H1 (cell line): ENCODE results near the gene NOL9. TPM values are rescaled to one million over a fixed set of nuclear protein-coding genes. Genes with fewer than 3 reads are reported as not detected.

Experiments used
- CTCF ChIA-PET: fragments of 300-600 bp; sonication (Branson Sonifier 250); formaldehyde crosslinking; loops from one replicate; lab custom pipeline; 2021; ENCODE audit not compliant: partially characterized antibody; lab: Charles Lee
- POLR2A ChIA-PET: fragments of 300-600 bp; sonication (Branson Sonifier 250); formaldehyde crosslinking; loops from one replicate; lab custom pipeline; 2021; ENCODE audit warnings: inconsistent platforms; ENCODE audit not compliant: partially characterized antibody; lab: Charles Lee
- DNase-seq, 2 experiments: peaks; one replicate each; pipeline versions ENCODE4 v3.0.0 to v3.0.0-alpha.2; 2010 to 2022; ENCODE audit warnings: low spot score in 2 of 2, low read depth in 1 of 2, mixed read lengths in 1 of 2
- FAIRE-seq: peaks from 2 replicates; lab custom pipeline; 2011; peaks lifted over from hg19 to GRCh38; lab: Jason Lieb, UNC
- H2AFZ ChIP-seq: 2 replicates; pipeline ENCODE4 v1.8.1; 2012; ENCODE audit warnings: low read length, inconsistent platforms
- H2AK5ac ChIP-seq: 2 replicates; pipeline ENCODE4 v1.6.1; 2013; ENCODE audit warnings: low read depth, low read length
- H2BK120ac ChIP-seq: replicated peaks from 2 replicates; pipeline ENCODE3; 2013; ENCODE audit warnings: low read depth, low read length, inconsistent platforms
- H2BK12ac ChIP-seq: 2 replicates; pipeline ENCODE4 v1.6.1; 2013; ENCODE audit warnings: low read depth, low read length
- H2BK15ac ChIP-seq: 2 replicates; pipeline ENCODE4 v1.6.1; 2013; ENCODE audit warnings: low read length
- H2BK20ac ChIP-seq: 2 replicates; pipeline ENCODE4 v1.6.1; 2013; ENCODE audit warnings: low read length
- H2BK5ac ChIP-seq: 2 replicates; pipeline ENCODE4 v1.6.1; 2013; ENCODE audit warnings: low read depth, low read length
- H3K14ac ChIP-seq: 2 replicates; pipeline ENCODE4 v1.6.1; 2013; ENCODE audit warnings: inconsistent platforms; ENCODE audit not compliant: insufficient read length
- H3K18ac ChIP-seq: 2 replicates; pipeline ENCODE4 v1.6.1; 2013; ENCODE audit warnings: low read length; ENCODE audit errors: extremely low read depth
- H3K23ac ChIP-seq: 2 replicates; pipeline ENCODE4 v1.6.1; 2013; ENCODE audit warnings: inconsistent platforms; ENCODE audit not compliant: insufficient read length
- H3K23me2 ChIP-seq: 2 replicates; pipeline ENCODE4 v1.6.1; 2013; ENCODE audit warnings: low read depth, low read length
- H3K27ac ChIP-seq: 2 replicates; pipeline ENCODE4 v1.6.1; 2011; ENCODE audit warnings: low read depth, low read length, inconsistent platforms
- H3K27me3 ChIP-seq, 4 experiments: replicated peaks in 1 of 4; 1 replicate in 1 of 4; 2 replicates in 3 of 4; pipeline versions ENCODE4 v1.6.1 to v1.8.1; 2011 to 2013; ENCODE audit warnings: low read length in 3 of 4, mild to moderate bottlenecking in 3 of 4, inconsistent platforms in 2 of 4, mixed read lengths in 2 of 4, moderate library complexity in 1 of 4; ENCODE audit not compliant: control insufficient read depth in 3 of 4, insufficient read depth in 3 of 4; ENCODE audit errors: extremely low read depth in 1 of 4
- H3K36me3 ChIP-seq, 4 experiments: 2 replicates each; pipeline versions ENCODE4 v1.6.1 to v1.8.1; 2011 to 2013; ENCODE audit warnings: mild to moderate bottlenecking in 4 of 4, low read length in 3 of 4, moderate library complexity in 2 of 4, control low read depth in 1 of 4, inconsistent platforms in 1 of 4; ENCODE audit not compliant: insufficient read depth in 4 of 4, control insufficient read depth in 2 of 4
- H3K4ac ChIP-seq: replicated peaks from 2 replicates; pipeline ENCODE3; 2013; ENCODE audit warnings: low read length, low read depth, mixed read lengths, inconsistent platforms; ENCODE audit not compliant: insufficient read length
- H3K4me1 ChIP-seq, 4 experiments: replicated peaks in 1 of 4; 1 replicate in 1 of 4; 2 replicates in 3 of 4; pipeline versions ENCODE4 v1.6.1 to v1.8.1; 2011 to 2013; ENCODE audit warnings: low read length in 3 of 4, inconsistent platforms in 2 of 4, mixed read lengths in 1 of 4; ENCODE audit not compliant: insufficient read depth in 4 of 4, control insufficient read depth in 3 of 4
- H3K4me2 ChIP-seq, 2 experiments: 2 replicates each; pipeline versions ENCODE4 v1.6.1 to v1.8.1; 2011 to 2013; ENCODE audit warnings: low read depth in 2 of 2, low read length in 2 of 2, control low read depth in 1 of 2, inconsistent platforms in 1 of 2, mild to moderate bottlenecking in 1 of 2; ENCODE audit not compliant: insufficient read depth in 1 of 2
- H3K4me3 ChIP-seq, 4 experiments: fragments of 200-600, 300-600 bp in 1 of 4; sonication (generic), shearing (Covaris generic), sonication (Bioruptor Twin) in 1 of 4; 2 replicates each; pipeline versions ENCODE4 v1.5.1 to v1.8.1; 2011 to 2016; ENCODE audit warnings: low read length in 4 of 4, low read depth in 3 of 4, control low read depth in 2 of 4, inconsistent platforms in 2 of 4, mild to moderate bottlenecking in 2 of 4, mixed read lengths in 1 of 4, moderate library complexity in 1 of 4; ENCODE audit not compliant: insufficient read depth in 2 of 4; ENCODE audit errors: extremely low read depth in 1 of 4
- H3K56ac ChIP-seq: replicated peaks from 2 replicates; pipeline ENCODE3; 2013; ENCODE audit warnings: low read depth, mild to moderate bottlenecking, mixed read lengths, low read length, inconsistent platforms; ENCODE audit not compliant: insufficient read length
- H3K79me1 ChIP-seq: 2 replicates; pipeline ENCODE4 v1.6.1; 2013; ENCODE audit warnings: low read depth, low read length, control low read depth
- H3K79me2 ChIP-seq, 2 experiments: 2 replicates each; pipeline versions ENCODE4 v1.6.1 to v1.8.1; 2012 to 2013; ENCODE audit warnings: low read length in 2 of 2, mild to moderate bottlenecking in 2 of 2, inconsistent platforms in 1 of 2; ENCODE audit not compliant: insufficient read depth in 2 of 2, control insufficient read depth in 1 of 2
- H3K9ac ChIP-seq, 4 experiments: replicated peaks in 1 of 4; 1 replicate in 1 of 4; 2 replicates in 3 of 4; pipeline versions ENCODE4 v1.6.1 to v1.8.1; 2011 to 2013; ENCODE audit warnings: low read depth in 3 of 4, low read length in 3 of 4, control low read depth in 2 of 4, mild to moderate bottlenecking in 2 of 4, moderate library complexity in 2 of 4, inconsistent platforms in 1 of 4; ENCODE audit errors: extremely low read depth in 1 of 4
- H3K9me3 ChIP-seq, 2 experiments: 2 replicates each; pipeline versions ENCODE4 v1.6.1 to v1.8.1; 2012 to 2013; ENCODE audit warnings: mild to moderate bottlenecking in 2 of 2, moderate library complexity in 2 of 2, control low read depth in 1 of 2, inconsistent platforms in 1 of 2, low read depth in 1 of 2, low read length in 1 of 2, mixed read lengths in 1 of 2; ENCODE audit not compliant: insufficient read depth in 2 of 2
- H4K20me1 ChIP-seq, 2 experiments: replicated peaks in 1 of 2; 2 replicates each; pipeline versions ENCODE3 to v1.8.1; 2011 to 2013; ENCODE audit warnings: inconsistent platforms in 2 of 2, low read length in 2 of 2, mild to moderate bottlenecking in 1 of 2; ENCODE audit not compliant: insufficient read depth in 2 of 2, control insufficient read depth in 1 of 2
- H4K5ac ChIP-seq: 2 replicates; pipeline ENCODE4 v1.6.1; 2013; ENCODE audit warnings: low read length, low read depth, mixed read lengths, inconsistent platforms; ENCODE audit not compliant: insufficient read length
- H4K8ac ChIP-seq: 2 replicates; pipeline ENCODE4 v1.8.0; 2013; ENCODE audit warnings: mild to moderate bottlenecking, moderate library complexity, low read length, inconsistent platforms; ENCODE audit not compliant: insufficient read depth; ENCODE audit errors: extremely low read depth
- H4K91ac ChIP-seq: replicated peaks from 2 replicates; pipeline ENCODE3; 2013; ENCODE audit warnings: low read length, mixed read lengths, inconsistent platforms; ENCODE audit not compliant: insufficient read length
- CREB1 ChIP-seq: IDR thresholded peaks from 2 replicates; pipeline ENCODE4 v1.6.1; 2012; ENCODE audit warnings: inconsistent platforms
- EP300 ChIP-seq, 2 experiments: IDR thresholded peaks; 1 replicate in 1 of 2; 2 replicates in 1 of 2; pipeline ENCODE4 v1.6.1; 2011 to 2012; ENCODE audit warnings: low read depth in 2 of 2, low read length in 2 of 2, mild to moderate bottlenecking in 2 of 2, borderline replicate concordance in 1 of 2, inconsistent platforms in 1 of 2, moderate library complexity in 1 of 2
- FOSL1 ChIP-seq: IDR thresholded peaks from 2 replicates; pipeline ENCODE4 v1.6.1; 2011; ENCODE audit warnings: mild to moderate bottlenecking, low read depth, low read length, moderate library complexity; ENCODE audit not compliant: insufficient read depth
- GTF2F1 ChIP-seq: IDR thresholded peaks from 2 replicates; pipeline ENCODE4 v1.6.1; 2012; ENCODE audit warnings: low read depth, low read length, improper control_type of control experiment, borderline replicate concordance
- JUND ChIP-seq: IDR thresholded peaks from 2 replicates; pipeline ENCODE4 v1.6.1; 2011; ENCODE audit warnings: mild to moderate bottlenecking, improper control_type of control experiment, low read length
- KDM4A ChIP-seq: IDR thresholded peaks from one replicate; pipeline ENCODE4 v1.7.1; 2012; ENCODE audit warnings: low read depth, mild to moderate bottlenecking, moderate library complexity, low read length, inconsistent platforms; ENCODE audit not compliant: severe bottlenecking
- POLR2A ChIP-seq, 2 experiments: IDR thresholded peaks; 1 replicate in 1 of 2; 2 replicates in 1 of 2; pipeline ENCODE4 v1.6.1; 2011; ENCODE audit warnings: low read depth in 2 of 2, low read length in 2 of 2, mild to moderate bottlenecking in 2 of 2; ENCODE audit errors: control extremely low read depth in 1 of 2
- SP2 ChIP-seq: IDR thresholded peaks from 2 replicates; pipeline ENCODE4 v1.6.1; 2012; ENCODE audit warnings: mild to moderate bottlenecking, low read length, inconsistent platforms
- SRF ChIP-seq: IDR thresholded peaks from 2 replicates; pipeline ENCODE4 v1.6.1; 2011; ENCODE audit warnings: mild to moderate bottlenecking, low read depth, low read length, moderate library complexity
- ZNF274 ChIP-seq: IDR thresholded peaks from 2 replicates; pipeline ENCODE4 v1.7.0; 2012; ENCODE audit warnings: low read length, borderline replicate concordance; ENCODE audit errors: extremely low read depth
- WGBS, 2 experiments: shearing (Covaris generic) in 1 of 2; methylation state at CpG; one replicate each; pipeline versions ENCODE4 v1.1.6 to v1.1.7; 2013 to 2015; ENCODE audit warnings: low lambda C conversion rate in 2 of 2, mixed read lengths in 2 of 2, inconsistent platforms in 1 of 2, low coverage in 1 of 2, missing lambda C conversion rate in 1 of 2; ENCODE audit not compliant: insufficient replicate concordance in 2 of 2, insufficient coverage in 1 of 2, insufficient read length in 1 of 2; ENCODE audit errors: extremely low coverage in 1 of 2, missing lambda C conversion rate in 1 of 2; 5-methylcytosine and 5-hydroxymethylcytosine counted together
- polyA plus RNA-seq, 7 experiments: library from polyadenylated mRNA; depleted of rRNA in 3 of 7; stranded (reverse) in 5 of 7; unstranded in 2 of 7; fragments of >200 nt in 5 of 7; fragments of 200-250 nt in 2 of 7; gene quantifications; 1 replicate in 5 of 7; 2 replicates in 1 of 7; 4 replicates in 1 of 7; pipeline versions ENCODE4 v1.2.1 to v1.2.3, GENCODE V29; 2011 to 2013; ENCODE audit warnings: missing spikeins in 2 of 7, mixed read lengths in 2 of 7
- total RNA-seq: library from RNA; stranded (reverse); fragmentation: NEBNext Ultra II Directional; extraction: Animal tissue kit (Norgen Biotek cat#: 25700); gene quantifications from 2 replicates; pipeline ENCODE4 v1.2.1, GENCODE V29; 2021
- TF ChIP-seq, protein P1 (sequence below): IDR thresholded peaks from 2 replicates; pipeline ENCODE4 v1.6.1; 2011; ENCODE audit warnings: low read length, improper control_type of control experiment

The NOL9 gene
- total and polyA plus RNA-seq, 2 of the 8 experiments (the other 6 are each of a cell fraction or from before 2014, with no cell fraction given) = 17.1 to 38.1 TPM

DNA sequence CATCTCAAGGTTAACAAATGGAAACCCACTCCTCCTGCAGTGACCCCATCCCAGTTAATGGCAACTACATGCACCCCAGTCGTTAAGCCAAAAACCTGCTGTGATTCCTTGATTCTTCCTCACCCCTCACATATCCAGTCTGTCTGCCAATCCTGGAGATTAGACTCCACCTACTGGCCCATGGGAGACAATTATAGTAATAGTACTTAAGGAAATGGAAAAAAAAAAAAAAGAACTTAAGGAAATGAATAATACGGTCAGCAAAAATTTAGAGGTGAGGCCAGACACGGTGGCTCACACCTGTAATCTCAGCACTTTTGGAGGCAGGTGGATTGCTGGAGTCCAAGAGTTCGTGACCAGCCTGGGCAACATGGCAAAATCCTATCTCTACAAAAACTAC, 7.0 kb downstream of the NOL9 start:
- no peak overlapping the region for H4K91ac ChIP-seq
- H2AFZ ChIP-seq = no peak overlapping the region
- no peak overlapping the region for H2BK12ac ChIP-seq
- peaks cover 0 to 5% of the 10 kb centered on the region in 2 experiments for H4K20me1 ChIP-seq
- FAIRE-seq (no peak), DNase-seq (no peak)
- H3K4me3 ChIP-seq = no peak overlapping the region
- H2BK120ac ChIP-seq = no peak overlapping the region
- no peak overlapping the region for H2BK5ac ChIP-seq
- H3K23me2 ChIP-seq = no peaks in the 10 kb centered on the region
- ChIA-PET POLR2A (interaction anchor here (0.8 to 1.2 kb wide), 3 partner anchors 46 to 341 kb away, joined by 3 read pairs; partner anchors contain the start of gene RNF207), CTCF (interaction anchor here (0.8 to 1.6 kb wide), 2 partner anchors 11 to 45 kb away, joined by 3 read pairs; no protein-coding TSS in a partner anchor)
- peaks cover 0 to 6% of the 10 kb centered on the region in 2 experiments; a peak in 1 of 4 replicates for H3K79me2 ChIP-seq
- H3K36me3 ChIP-seq = peaks cover 19 to 62% (median 45%) of the 10 kb centered on the region in 4 experiments; a peak in 7 of 8 replicates
- H3K27ac ChIP-seq = no peak overlapping the region
- no peaks in the 10 kb centered on the region for H3K27me3 ChIP-seq
- no peak overlapping the region for H3K56ac ChIP-seq
- no peak overlapping the region for H2AK5ac ChIP-seq
- no peak overlapping the region for H3K23ac ChIP-seq
- H3K4me1 ChIP-seq = no peaks in the 10 kb centered on the region
- no peak overlapping the region for H4K8ac ChIP-seq
- 83% methylated on average over 4 of the region's 4 CpGs; no CpG with 5 or more reads in 1 of the 2 experiments for WGBS, 2 experiments
- no peaks in the 10 kb centered on the region for H3K79me1 ChIP-seq
- H3K9me3 ChIP-seq = no peaks in the 10 kb centered on the region
- no peak overlapping the region for H3K18ac ChIP-seq
- no peak overlapping the region for H2BK20ac ChIP-seq
- H3K9ac ChIP-seq = no peak overlapping the region
- no peak overlapping the region for H2BK15ac ChIP-seq
- H3K4me2 ChIP-seq = no peak overlapping the region
- no peak overlapping the region for H3K4ac ChIP-seq
- no peak overlapping the region for H3K14ac ChIP-seq
- TF ChIP-seq POLR2A (IDR thresholded peaks at IDR 0.05; ENCODE audit: control extremely low read depth in 1 of 2, low read depth in 2 of 2, low read length in 2 of 2) = no peak
- no peak for TF ChIP-seq GTF2F1
- no peak for TF ChIP-seq ZNF274
- no peak for TF ChIP-seq CREB1
- TF ChIP-seq, protein P1, sequence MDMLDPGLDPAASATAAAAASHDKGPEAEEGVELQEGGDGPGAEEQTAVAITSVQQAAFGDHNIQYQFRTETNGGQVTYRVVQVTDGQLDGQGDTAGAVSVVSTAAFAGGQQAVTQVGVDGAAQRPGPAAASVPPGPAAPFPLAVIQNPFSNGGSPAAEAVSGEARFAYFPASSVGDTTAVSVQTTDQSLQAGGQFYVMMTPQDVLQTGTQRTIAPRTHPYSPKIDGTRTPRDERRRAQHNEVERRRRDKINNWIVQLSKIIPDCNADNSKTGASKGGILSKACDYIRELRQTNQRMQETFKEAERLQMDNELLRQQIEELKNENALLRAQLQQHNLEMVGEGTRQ = no peak
- TF ChIP-seq SRF = no peak
- TF ChIP-seq JUND = no peak
- no peak for TF ChIP-seq FOSL1
- TF ChIP-seq SP2 = no peak
- TF ChIP-seq KDM4A = no peak
- TF ChIP-seq EP300 (IDR thresholded peaks at IDR 0.05; ENCODE audit: borderline replicate concordance in 1 of 2, low read depth in 2 of 2, low read length in 2 of 2) = no peak
- no peak overlapping the region for H4K5ac ChIP-seq
